ENCODE measurements around the gene VPS33B.

GRCh38 chr15:91040856-91041255 lies 18.5 kb upstream of the VPS33B start:
- TF ChIP-seq FOXA1 (IDR thresholded peaks at IDR 0.05) (no peak), ELF4 (IDR thresholded peaks at IDR 0.05) (no peak), ARNT (IDR thresholded peaks at IDR 0.05) (no peak), SP1 (IDR thresholded peaks at IDR 0.05) (no peak), L3MBTL2 (conservative IDR thresholded peaks at IDR 0.05) (no peak), CTBP1 (IDR thresholded peaks at IDR 0.05; ENCODE audit: borderline replicate concordance) (no peak), FOXM1 (IDR thresholded peaks at IDR 0.05; ENCODE audit: borderline replicate concordance) (no peak), PKNOX1 (IDR thresholded peaks at IDR 0.05) (no peak), SUZ12 (IDR thresholded peaks at IDR 0.05) (no peak), LEF1 (IDR thresholded peaks at IDR 0.05; ENCODE audit: borderline replicate concordance) (no peak), NFRKB (IDR thresholded peaks at IDR 0.05) (no peak), TARDBP (IDR thresholded peaks at IDR 0.05) (no peak)
